ENCODE results near the gene ANKRD16.

The ANKRD16 gene

DNA sequence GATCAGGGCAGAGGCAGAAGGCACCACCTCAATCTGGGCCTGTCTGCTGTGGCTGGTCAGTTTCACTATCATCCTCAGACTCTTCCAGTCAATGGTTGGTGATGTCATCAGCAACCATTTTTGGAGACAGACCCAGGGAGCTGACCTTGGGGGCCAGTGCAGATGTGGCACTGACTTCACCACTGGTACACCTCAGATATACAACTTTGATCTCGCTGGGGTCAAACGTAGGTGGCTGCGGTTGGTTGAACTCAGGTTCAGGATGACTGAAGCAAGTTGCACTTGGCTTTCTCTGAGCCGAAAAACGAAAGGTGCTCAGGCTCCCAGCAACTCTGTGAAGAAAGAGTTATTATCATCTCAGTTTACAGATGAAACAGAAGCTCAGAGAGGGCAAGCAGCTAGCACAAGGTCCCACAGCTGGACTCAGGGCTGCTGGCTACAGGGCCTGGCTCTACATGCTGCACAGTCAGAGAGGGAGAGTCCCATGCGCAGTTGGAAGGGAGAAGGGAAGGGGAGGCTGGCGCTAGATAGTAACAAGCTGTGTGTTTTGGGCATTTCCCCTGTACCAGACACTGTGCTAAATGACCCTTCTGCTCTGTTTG lies 27.2 kb downstream of the ANKRD16 start:
- no peaks in the 10 kb centered on the region for H4K20me1 ChIP-seq (ENCODE audit: insufficient read depth, low read length)
- no peaks in the 10 kb centered on the region for H3K79me2 ChIP-seq (ENCODE audit: low read length)
- H3K27me3 ChIP-seq (ENCODE audit: low read depth, low read length), result no peaks in the 10 kb centered on the region
- no peak for TF ChIP-seq EZH2phosphoT487 (IDR thresholded peaks at IDR 0.05; ENCODE audit: low read depth)
- TF ChIP-seq, protein P1, sequence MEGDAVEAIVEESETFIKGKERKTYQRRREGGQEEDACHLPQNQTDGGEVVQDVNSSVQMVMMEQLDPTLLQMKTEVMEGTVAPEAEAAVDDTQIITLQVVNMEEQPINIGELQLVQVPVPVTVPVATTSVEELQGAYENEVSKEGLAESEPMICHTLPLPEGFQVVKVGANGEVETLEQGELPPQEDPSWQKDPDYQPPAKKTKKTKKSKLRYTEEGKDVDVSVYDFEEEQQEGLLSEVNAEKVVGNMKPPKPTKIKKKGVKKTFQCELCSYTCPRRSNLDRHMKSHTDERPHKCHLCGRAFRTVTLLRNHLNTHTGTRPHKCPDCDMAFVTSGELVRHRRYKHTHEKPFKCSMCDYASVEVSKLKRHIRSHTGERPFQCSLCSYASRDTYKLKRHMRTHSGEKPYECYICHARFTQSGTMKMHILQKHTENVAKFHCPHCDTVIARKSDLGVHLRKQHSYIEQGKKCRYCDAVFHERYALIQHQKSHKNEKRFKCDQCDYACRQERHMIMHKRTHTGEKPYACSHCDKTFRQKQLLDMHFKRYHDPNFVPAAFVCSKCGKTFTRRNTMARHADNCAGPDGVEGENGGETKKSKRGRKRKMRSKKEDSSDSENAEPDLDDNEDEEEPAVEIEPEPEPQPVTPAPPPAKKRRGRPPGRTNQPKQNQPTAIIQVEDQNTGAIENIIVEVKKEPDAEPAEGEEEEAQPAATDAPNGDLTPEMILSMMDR (IDR thresholded peaks at IDR 0.05; ENCODE audit: low read depth, low read length), result no peak
- H3K36me3 ChIP-seq (replicated peaks; ENCODE audit: low read depth, low read length), result no peaks in the 10 kb centered on the region
- 0 out of 2 replicates have a peak overlapping the region, but pooled peaks have one; percentile 22 for H3K4me3 ChIP-seq (ENCODE audit: low read length)
- H3K9ac ChIP-seq (ENCODE audit: low read length), result no peak overlapping the region
- H3K4me1 ChIP-seq (ENCODE audit: low read length), result peaks cover 18% of the 10 kb centered on the region
- no peak overlapping the region for H3K27ac ChIP-seq (ENCODE audit: low read length)
- H3K9me3 ChIP-seq (ENCODE audit: insufficient read depth, low read length), result no peaks in the 10 kb centered on the region
- H2AFZ ChIP-seq (ENCODE audit: low read depth, low read length), result no peak overlapping the region
- peak overlapping the region; percentile 36 for H3K4me2 ChIP-seq (ENCODE audit: low read length)

DNA sequence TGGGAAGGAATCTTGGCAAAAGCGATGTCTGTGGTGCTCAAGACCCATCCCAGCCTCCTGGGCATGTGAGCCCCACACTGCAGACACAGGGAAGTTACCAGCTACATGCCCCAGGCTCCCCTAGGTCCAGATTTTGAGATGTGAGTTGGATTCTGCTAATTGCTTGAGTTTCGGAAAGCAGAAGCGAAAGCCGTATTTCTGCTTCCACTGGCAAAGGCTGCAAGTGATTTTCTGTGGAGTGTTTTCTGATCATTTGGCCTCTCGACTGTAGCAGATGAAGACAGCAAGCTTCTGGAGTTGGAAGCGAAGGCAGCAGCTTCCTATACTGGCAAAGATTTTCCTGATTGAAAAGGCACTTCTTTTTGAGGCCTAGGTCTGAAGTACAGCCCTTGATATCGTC lies 29.6 kb downstream of the ANKRD16 start:
- Histone ChIP-seq H3K27ac (ENCODE audit: low read length) (no peak overlapping the region), H3K4me3 (ENCODE audit: low read length) (peak overlapping the region; percentile 50), H3K9ac (ENCODE audit: low read length) (no peak overlapping the region), H3K79me2 (ENCODE audit: low read length) (no peaks in the 10 kb centered on the region), H3K9me3 (ENCODE audit: insufficient read depth, low read length) (no peaks in the 10 kb centered on the region), H3K4me1 (ENCODE audit: low read length) (peaks cover 18% of the 10 kb centered on the region), H3K4me2 (ENCODE audit: low read length) (peak overlapping the region; percentile 73), H4K20me1 (ENCODE audit: insufficient read depth, low read length) (no peaks in the 10 kb centered on the region), H2AFZ (ENCODE audit: low read depth, low read length) (no peak overlapping the region), H3K36me3 (replicated peaks; ENCODE audit: low read depth, low read length) (no peaks in the 10 kb centered on the region), H3K27me3 (ENCODE audit: low read depth, low read length) (no peaks in the 10 kb centered on the region)
- no peak for TF ChIP-seq EZH2phosphoT487 (IDR thresholded peaks at IDR 0.05; ENCODE audit: low read depth)
- TF ChIP-seq, protein P1 (IDR thresholded peaks at IDR 0.05; ENCODE audit: low read depth, low read length), result no peak

DNA sequence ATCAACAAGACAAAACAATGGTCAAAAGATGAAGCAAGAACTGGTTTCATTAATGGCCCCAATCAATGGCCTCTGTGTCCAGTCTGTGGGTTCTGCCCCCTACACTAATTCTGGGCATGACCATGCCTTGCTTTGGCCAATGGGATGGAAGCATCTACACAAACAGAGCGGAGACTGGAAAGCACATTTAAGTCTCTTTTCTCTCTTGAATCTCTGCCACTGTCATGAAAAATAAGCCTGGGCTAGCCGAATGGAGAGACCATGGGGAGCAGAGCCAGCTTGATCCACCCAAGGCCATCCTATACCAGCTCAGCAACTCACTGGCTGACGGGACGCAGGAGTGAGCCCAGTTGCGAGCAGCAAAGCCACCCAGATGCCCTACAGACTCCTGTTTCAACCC lies 30.9 kb downstream of the ANKRD16 start:
- Histone ChIP-seq H3K9ac (ENCODE audit: low read length) (no peak overlapping the region), H4K20me1 (ENCODE audit: insufficient read depth, low read length) (no peaks in the 10 kb centered on the region), H2AFZ (ENCODE audit: low read depth, low read length) (no peak overlapping the region), H3K4me1 (ENCODE audit: low read length) (peaks cover 18% of the 10 kb centered on the region), H3K27me3 (ENCODE audit: low read depth, low read length) (no peaks in the 10 kb centered on the region), H3K4me2 (ENCODE audit: low read length) (no peak overlapping the region), H3K9me3 (ENCODE audit: insufficient read depth, low read length) (no peaks in the 10 kb centered on the region), H3K36me3 (replicated peaks; ENCODE audit: low read depth, low read length) (no peaks in the 10 kb centered on the region), H3K27ac (ENCODE audit: low read length) (no peak overlapping the region), H3K4me3 (ENCODE audit: low read length) (no peak overlapping the region), H3K79me2 (ENCODE audit: low read length) (no peaks in the 10 kb centered on the region)
- TF ChIP-seq, protein P1 (IDR thresholded peaks at IDR 0.05; ENCODE audit: low read depth, low read length), result no peak
- TF ChIP-seq EZH2phosphoT487 (IDR thresholded peaks at IDR 0.05; ENCODE audit: low read depth), result no peak

DNA sequence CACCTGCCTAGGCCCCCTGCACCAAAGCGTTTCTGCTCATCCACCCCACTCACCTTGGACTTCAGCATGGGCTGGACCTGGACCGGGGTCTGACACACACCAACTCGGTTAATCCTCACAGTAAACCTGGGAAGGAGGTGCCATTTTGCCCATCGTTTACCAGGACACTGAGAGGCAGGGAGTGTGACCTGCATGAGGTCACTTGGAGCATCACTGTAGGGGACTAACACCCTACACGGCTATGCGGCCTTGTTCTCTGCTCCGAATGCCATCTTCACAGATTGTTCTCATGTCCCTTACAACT lies 33.0 kb downstream of the ANKRD16 start:
- no peak overlapping the region for H3K9ac ChIP-seq (ENCODE audit: low read length)
- no peaks in the 10 kb centered on the region for H3K36me3 ChIP-seq (replicated peaks; ENCODE audit: low read depth, low read length)
- no peak overlapping the region for H2AFZ ChIP-seq (ENCODE audit: low read depth, low read length)
- H3K27me3 ChIP-seq (ENCODE audit: low read depth, low read length), result no peaks in the 10 kb centered on the region
- no peak overlapping the region for H3K4me2 ChIP-seq (ENCODE audit: low read length)
- no peak overlapping the region for H3K27ac ChIP-seq (ENCODE audit: low read length)
- H3K79me2 ChIP-seq (ENCODE audit: low read length), result no peaks in the 10 kb centered on the region
- H3K9me3 ChIP-seq (ENCODE audit: insufficient read depth, low read length), result no peaks in the 10 kb centered on the region
- peaks cover 24% of the 10 kb centered on the region for H3K4me1 ChIP-seq (ENCODE audit: low read length)
- H3K4me3 ChIP-seq (ENCODE audit: low read length), result no peak overlapping the region
- TF ChIP-seq EZH2phosphoT487 (IDR thresholded peaks at IDR 0.05; ENCODE audit: low read depth), result no peak
- TF ChIP-seq, protein P1 (IDR thresholded peaks at IDR 0.05; ENCODE audit: low read depth, low read length), result no peak
- H4K20me1 ChIP-seq (ENCODE audit: insufficient read depth, low read length), result no peaks in the 10 kb centered on the region

Measured in OCI-LY3 (cell line).